OCI-LY3 (cell line): ENCODE measurements around the gene RBBP9.

Experiments
- CTCF ChIP-seq: fragments of 200-600, 300-600 bp; sonication (generic); IDR thresholded peaks from 2 replicates; pipeline ENCODE4 v1.5.1; 2014; ENCODE audit warnings: antibody characterized with exemption, low read length, low read depth
- EZH2phosphoT487 ChIP-seq: fragments of 200-600 bp; shearing (Covaris generic); IDR thresholded peaks from 2 replicates; pipeline ENCODE4 v1.6.1; 2018; ENCODE audit warnings: antibody characterized with exemption, mixed run types, low read depth

GRCh38 chr20:18507218-18508191, 10.5 kb upstream of the RBBP9 start, which contains the start of gene SEC23B:
- TF ChIP-seq CTCF (no peak), EZH2phosphoT487 (no peak)
